Activated naive CD4-positive, alpha-beta T cell treated with anti-CD3 and anti-CD28 coated beads, Interleukin-2, amount 50 U/mL, for 72 hours (primary cell): ENCODE results near the gene AFAP1. TPM values are rescaled to one million over a fixed set of nuclear protein-coding genes. Genes with fewer than 3 reads are reported as not detected.

Experiments
- ATAC-seq, 2 donors: fragments of 150-1000 bp; cut with Tn5 transposase; 2 replicates each; pipeline ENCODE4 v1.10.0; 2021; ENCODE audit warnings: mild to moderate bottlenecking in 2 of 2, moderate library complexity in 2 of 2
- DNase-seq, 2 donors: peaks; one replicate each; pipeline ENCODE4 v3.0.0; 2021 to 2022; ENCODE audit warnings: low spot score in 2 of 2
- H3K27ac Mint-ChIP-seq, 2 donors: one replicate each; pipeline ENCODE4 v1.8.0; 2022; ENCODE audit warnings: mild to moderate bottlenecking in 2 of 2, mixed read lengths in 2 of 2
- H3K36me3 Mint-ChIP-seq, 2 donors: one replicate each; pipeline ENCODE4 v1.8.0; 2022; ENCODE audit warnings: mixed read lengths in 2 of 2
- H3K9me3 Mint-ChIP-seq, 2 donors: one replicate each; pipeline ENCODE4 v1.8.0; 2022; ENCODE audit warnings: mixed read lengths in 2 of 2
- total RNA-seq, 2 donors: library from RNA; stranded (reverse); gene quantifications; one replicate each; pipeline ENCODE4 v1.2.3, GENCODE V29; 2022

AFAP1 gene
- total RNA-seq, 2 donors from 2014 or later, result 10.2 to 41.9 TPM

DNA sequence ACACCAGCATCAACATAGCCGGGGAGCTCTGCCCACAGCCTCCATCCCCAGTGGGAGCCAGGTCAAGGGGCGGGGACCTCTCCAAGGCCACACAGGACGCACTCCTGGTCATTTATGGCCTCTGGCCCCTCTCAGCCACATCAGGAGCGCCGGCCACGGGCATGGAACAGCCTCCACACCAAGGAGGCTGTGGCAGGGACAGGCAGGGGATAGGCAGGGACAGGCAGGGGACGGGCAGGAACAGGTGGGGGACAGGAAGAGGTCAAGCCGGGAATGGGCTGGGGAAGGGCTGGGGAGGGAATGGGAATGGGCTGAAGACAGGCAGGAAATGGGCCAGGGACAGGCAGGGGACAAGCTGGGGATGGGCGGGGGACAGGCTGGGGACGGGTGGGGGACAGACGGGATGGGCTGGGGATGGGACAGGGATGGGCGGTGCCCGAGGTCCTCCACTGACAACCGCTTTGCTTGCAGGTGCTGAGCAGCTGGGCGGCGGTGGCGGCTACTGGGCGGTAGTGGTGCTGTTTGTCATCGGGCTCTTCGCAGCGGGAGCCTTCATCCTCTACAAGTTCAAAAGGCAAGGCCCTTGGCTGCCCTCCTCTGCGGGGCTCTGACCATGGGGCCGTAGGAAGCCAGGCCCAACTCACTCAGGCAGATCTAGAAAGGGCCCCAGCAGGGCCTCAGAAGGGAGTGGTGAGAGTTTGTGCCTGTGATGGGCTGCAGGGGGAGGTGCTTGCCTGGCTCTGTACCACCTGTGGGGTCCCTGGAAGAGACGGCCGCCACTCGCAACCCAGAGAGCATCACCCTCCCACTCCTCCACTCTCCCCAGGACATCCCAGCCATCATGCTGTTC is 205.6 kb downstream of the AFAP1 start:
- Mint-ChIP-seq H3K36me3 (no peaks in the 10 kb centered on the region), H3K27ac (no peak overlapping the region), H3K9me3 (no peaks in the 10 kb centered on the region)
- ATAC-seq (peak in 1 of 2 donors; percentile 16), DNase-seq (no peak)

DNA sequence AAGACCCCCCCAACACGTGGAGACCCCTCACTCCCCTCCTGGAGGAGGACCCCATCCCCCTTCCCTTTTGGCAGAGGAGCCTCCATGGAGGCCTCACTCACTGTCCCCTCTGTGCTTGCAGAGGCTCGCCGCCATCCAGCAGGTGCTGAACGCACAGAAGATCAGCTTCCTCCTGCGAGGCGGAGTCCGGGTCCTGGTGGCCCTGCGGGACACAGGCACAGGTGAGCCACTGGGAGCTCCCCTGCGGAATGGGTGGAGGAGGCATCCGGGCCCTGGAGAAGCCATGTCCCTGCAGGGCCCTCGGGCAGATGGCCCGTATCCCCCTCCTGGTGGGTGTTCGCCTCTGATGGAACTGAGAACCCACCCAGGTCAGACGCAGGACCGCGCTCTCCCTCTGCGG is 206.5 kb downstream of the AFAP1 start:
- no peak for ATAC-seq
- Mint-ChIP-seq H3K27ac (no peak overlapping the region), H3K9me3 (no peaks in the 10 kb centered on the region), H3K36me3 (no peaks in the 10 kb centered on the region)
- no peak for DNase-seq

DNA sequence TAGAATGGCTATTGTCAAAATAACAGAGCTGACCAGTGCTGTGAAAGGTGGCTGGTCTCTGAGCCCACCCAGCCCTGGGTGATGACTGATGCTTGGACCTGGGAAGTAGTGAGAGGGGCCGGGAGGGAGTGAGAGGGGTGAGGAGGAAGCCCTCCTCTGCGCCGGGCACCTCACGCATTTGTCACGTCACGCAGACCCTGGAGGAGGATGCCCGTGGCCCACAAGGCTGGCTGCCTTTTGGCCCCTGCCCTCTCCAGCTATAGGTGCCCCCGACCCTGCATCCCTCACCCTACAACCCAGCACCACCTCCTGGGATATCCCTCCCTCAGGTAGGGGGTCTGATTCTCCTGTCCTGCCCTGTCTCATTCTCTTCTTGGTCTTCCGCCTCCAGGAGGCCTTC is 207.4 kb downstream of the AFAP1 start:
- DNase-seq, result no peak
- no peak for ATAC-seq
- Mint-ChIP-seq H3K27ac (no peak overlapping the region), H3K36me3 (no peaks in the 10 kb centered on the region), H3K9me3 (no peaks in the 10 kb centered on the region)

DNA sequence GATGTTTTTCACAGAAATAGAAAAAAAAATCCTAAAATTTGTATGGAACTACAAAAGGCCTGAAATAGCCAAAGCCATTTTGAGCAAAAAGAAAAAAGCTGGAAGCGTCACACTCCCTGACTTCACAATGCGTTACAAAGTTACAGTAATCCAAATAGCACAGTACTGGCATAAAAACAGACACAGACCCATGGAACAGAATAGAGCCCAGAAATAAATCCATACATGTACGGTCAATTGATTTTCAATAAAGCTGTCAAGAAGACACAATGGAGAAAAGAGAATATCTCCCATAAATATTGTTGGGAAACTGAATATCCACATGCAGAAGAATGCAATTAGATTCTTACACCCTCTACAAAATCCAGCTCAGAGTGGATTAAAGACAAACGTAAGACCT is 208.2 kb downstream of the AFAP1 start:
- ATAC-seq (no peak), DNase-seq (no peak)
- H3K27ac Mint-ChIP-seq, result no peak overlapping the region
- H3K9me3 Mint-ChIP-seq, result no peaks in the 10 kb centered on the region
- no peaks in the 10 kb centered on the region for H3K36me3 Mint-ChIP-seq

DNA sequence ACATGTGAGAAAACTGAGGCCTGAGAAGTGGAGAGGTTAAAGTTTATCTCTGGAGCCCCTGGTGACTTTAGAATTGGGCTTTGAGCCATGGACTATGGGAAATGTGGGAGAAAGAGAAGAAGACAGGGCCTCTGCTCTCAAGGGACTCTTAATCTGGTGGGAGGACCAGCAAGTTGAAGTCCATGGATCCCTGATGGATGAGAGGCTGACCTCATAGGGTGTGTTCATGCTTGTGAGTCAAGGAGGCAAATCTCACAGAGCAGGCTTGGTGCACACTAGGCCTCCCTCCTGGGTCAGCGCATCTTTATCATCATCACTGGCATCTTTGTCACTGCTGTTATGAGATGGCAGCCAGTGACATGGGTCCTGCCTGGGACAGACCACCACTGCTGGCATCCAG is 211.9 kb downstream of the AFAP1 start:
- Mint-ChIP-seq H3K36me3 (no peaks in the 10 kb centered on the region), H3K27ac (no peak overlapping the region), H3K9me3 (peaks cover 9 to 10% of the 10 kb centered on the region in 2 donors)
- ATAC-seq (no peak), DNase-seq (no peak)

DNA sequence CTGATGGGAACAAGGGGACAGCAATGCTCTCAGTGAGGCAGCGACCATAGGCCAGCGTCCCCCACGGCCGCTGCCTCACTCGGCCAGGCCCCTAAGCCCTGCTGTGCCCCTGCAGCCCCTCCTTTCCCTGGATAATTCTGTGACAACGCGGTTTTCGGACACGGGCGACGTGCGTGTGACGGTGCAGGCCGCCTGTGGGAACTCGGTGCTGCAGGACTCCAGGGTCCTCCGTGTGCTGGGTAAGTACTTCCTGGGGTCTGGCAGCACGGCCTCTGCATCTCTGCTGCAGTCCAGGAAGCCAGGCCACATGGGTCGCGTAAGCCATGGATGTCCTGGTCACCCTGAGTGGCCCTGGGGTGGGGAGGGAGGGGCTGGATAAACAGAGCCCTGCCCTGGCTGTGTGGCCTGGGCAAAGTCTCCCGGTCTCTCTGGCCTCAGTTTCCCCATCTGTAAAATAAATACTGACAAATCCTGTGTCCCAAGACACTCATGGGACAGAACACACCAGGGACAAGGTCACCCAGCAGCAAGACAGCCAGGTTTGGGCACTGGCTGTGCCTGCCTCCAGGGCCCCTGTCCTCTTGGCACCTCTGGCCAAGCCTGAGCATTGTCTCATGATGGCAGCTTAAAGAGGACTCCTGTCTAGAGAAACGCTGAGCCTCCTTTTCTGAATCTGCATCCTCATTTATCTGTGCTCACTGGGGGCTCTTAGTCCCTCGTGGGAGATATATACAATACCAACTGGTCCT is 212.8 kb downstream of the AFAP1 start:
- Mint-ChIP-seq H3K36me3 (no peaks in the 10 kb centered on the region), H3K27ac (no peak overlapping the region), H3K9me3 (peaks cover 9 to 10% of the 10 kb centered on the region in 2 donors)
- ATAC-seq (no peak), DNase-seq (no peak)

DNA sequence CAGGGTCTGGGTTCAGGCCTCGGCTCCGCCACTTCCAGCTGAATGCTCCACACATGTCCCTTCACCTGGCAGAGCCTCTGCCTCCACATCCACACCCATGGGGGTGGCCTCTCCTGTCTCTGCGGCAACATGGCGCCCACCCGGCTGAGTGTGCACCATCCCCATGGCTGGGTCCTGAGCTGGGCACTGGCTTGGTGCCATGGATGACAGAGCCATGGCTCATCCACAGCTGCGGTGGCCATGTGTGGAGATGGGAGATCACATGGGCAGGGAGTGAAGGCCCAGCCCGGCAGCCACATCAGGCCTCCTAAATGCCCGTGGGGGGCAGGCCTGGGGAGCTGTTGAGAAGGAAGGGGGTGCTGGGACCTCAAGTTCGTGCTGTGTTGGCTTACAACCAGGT is 213.7 kb downstream of the AFAP1 start:
- Mint-ChIP-seq H3K36me3 (no peaks in the 10 kb centered on the region), H3K9me3 (peaks cover 9 to 10% of the 10 kb centered on the region in 2 donors), H3K27ac (no peak overlapping the region)
- ATAC-seq (no peak), DNase-seq (no peak)

DNA sequence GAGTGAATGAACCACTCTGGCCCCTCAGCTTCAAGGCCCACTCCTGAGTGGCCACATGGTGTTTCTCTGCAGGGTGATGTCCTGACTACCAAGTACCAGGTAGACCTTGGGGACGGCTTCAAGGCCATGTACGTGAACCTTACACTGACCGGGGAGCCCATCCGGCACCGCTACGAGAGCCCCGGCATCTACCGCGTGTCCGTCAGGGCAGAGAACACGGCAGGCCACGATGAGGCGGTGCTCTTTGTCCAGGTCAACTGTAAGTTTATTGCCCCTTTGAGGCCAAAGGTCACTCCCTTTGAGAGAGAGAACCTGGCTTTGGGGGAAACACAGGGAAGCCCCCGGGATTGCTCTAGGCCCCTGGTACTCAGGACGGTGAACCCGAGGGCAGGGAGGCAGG is 216.0 kb downstream of the AFAP1 start:
- Mint-ChIP-seq H3K27ac (peak overlapping the region in 1 of 2 donors; percentile 56), H3K36me3 (no peaks in the 10 kb centered on the region), H3K9me3 (peaks cover 9 to 10% of the 10 kb centered on the region in 2 donors)
- no peak for DNase-seq
- no peak for ATAC-seq

DNA sequence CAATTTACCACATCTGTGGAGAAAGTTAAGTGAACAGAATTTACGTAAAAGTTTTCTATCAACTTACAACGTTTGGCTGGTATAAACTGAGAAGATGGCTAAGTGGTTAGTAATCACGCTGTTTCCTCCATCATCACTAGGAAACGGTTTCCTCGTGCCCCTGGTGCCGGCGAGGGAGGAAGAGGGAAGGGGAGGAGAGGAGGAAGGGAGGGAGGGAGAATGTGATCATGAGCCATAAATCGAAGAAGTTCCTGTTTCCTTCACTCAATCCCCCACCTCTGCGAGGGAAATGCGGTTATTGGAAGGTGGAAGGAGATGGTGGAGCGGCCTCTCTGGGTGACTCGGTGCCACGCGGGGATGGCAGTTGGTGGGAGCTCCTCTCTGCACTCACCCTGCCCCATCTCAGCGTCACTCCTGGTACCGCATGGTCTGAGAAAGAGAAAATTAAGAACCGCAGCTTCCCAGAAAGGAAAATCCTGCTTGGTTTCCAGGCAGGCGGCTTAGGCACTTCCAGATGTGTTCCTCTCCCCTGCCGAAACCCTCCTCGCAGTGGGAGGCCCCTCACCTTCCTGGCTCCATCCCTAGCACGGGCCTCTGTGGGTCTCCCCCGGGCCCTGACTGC is 216.8 kb downstream of the AFAP1 start:
- H3K27ac Mint-ChIP-seq, result peak overlapping the region in 1 of 2 donors; percentile 56
- ATAC-seq, result no peak
- peaks cover 9 to 10% of the 10 kb centered on the region in 2 donors for H3K9me3 Mint-ChIP-seq
- no peak for DNase-seq
- H3K36me3 Mint-ChIP-seq, result no peaks in the 10 kb centered on the region

DNA sequence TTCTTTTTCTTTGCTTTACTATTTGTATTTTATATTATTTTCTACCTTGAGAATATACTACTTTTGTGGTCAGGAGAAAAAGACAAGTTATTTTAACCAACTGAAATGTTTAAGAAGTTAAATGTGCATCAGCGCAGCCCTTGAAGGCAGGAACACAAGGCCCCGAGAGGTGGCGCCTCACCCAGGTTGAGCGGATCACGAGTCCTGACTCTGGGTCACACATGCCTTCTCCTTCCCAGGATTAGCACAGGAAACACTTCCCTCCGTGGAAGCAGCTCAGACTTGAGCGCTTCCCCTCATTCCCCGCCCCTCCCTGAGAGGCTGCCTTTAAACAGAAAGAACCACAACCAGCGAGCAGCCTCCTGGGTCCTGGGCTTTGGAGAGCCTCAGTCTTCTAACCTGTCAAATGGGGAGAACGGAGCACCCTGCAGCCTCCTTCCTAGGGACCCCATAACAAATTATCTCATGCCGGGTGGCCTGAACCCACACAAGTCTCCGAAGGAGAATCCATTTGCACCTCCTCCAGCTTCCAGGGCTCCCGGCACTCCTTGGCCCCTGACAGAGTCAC is 217.6 kb downstream of the AFAP1 start:
- H3K27ac Mint-ChIP-seq, result no peak overlapping the region
- H3K36me3 Mint-ChIP-seq, result no peaks in the 10 kb centered on the region
- H3K9me3 Mint-ChIP-seq, result peaks cover 9 to 10% of the 10 kb centered on the region in 2 donors
- no peak for DNase-seq
- ATAC-seq, result no peak

DNA sequence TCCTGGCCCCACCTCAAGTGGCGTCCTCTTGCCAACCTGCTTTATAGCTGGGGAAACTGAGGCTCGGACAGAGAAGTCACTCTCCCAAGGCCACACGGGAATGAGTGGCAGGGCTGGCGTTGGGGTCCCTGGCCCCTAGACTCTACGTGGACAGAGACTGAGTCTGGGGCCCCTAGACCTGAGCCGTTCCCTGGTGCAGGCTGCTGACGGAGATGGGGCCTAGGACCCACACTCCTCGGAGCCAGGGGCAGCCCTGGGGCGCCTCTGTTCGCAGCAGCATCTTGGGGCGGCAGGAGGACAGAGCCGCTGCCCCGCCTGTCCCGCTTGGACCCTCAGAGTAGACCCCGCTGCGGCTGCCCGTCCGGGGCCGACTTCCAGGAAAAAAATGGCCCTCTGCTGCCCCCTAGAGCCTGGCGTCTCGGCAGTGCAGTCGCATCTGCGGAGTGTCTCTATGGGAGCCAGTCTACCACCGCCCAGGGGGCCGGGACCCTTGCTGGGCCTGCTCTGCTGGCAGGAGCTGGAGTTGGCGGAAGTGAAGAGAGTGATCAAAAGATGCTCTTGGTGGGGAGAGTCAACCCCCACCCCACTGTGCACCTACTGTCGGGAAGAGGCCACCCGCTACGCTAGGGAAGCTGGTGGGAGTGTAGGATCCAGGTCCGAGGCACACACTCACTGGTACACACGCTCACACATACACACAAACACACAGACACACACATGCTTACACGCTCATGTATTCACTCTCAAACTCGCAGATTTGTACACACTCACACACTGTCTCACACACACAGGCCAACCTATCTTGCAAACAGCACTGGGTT is 220.1 kb downstream of the AFAP1 start:
- peak in 1 of 2 donors; percentile 74 for DNase-seq
- ATAC-seq, result peak; percentile 69 to 81
- H3K36me3 Mint-ChIP-seq, result no peaks in the 10 kb centered on the region
- peaks cover 6 to 8% of the 10 kb centered on the region in 2 donors for H3K9me3 Mint-ChIP-seq
- no peak overlapping the region for H3K27ac Mint-ChIP-seq

DNA sequence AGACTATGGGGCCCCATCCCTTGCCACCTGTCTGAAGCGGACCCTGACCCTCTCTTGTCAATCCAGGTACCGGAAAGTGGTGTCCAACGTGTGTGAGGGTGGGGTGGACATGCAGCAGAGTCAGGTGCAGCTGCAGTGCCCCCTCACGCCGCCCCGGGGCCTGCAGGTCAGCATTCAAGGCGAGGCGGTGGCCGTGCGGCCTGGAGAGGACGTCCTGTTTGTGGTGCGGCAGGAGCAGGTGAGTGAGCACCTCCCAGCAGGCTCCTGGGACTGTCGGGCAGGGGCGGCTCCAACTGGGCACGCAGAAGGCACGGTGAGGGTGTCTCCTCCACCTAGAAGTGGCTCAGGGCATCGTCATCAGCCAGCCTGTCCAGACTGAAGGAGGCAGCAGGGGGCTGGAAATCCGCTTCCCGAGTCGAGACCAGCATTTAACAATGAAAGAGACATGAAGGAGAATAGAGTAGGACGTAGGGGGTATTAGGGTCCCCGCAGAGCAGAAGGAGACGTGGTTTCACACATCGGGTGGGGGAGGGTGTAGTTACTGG is 221.6 kb downstream of the AFAP1 start:
- H3K36me3 Mint-ChIP-seq, result no peaks in the 10 kb centered on the region
- H3K9me3 Mint-ChIP-seq, result no peaks in the 10 kb centered on the region
- no peak for DNase-seq
- no peak for ATAC-seq
- H3K27ac Mint-ChIP-seq, result no peak overlapping the region

DNA sequence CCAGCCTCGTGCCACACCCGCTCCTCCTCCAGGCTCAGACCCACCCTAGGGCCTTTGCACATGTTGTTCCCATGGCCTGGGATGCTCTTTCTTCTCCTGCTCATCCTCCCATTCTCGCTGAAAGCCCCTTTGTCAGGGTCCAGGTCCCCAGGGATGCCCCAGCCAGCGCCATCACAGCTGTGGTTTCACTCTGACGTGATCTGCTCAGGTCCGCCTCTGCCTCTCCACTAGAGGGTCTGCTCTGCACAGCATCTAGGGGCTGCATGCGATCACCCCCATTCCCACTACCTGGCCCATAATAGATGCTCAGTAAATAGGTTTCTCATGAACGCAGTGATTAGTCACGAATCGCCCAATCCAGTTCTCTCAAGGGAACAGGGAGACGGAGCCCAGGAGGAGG is 222.5 kb downstream of the AFAP1 start:
- Mint-ChIP-seq H3K9me3 (no peaks in the 10 kb centered on the region), H3K27ac (no peak overlapping the region), H3K36me3 (no peaks in the 10 kb centered on the region)
- DNase-seq, result no peak
- no peak for ATAC-seq

DNA sequence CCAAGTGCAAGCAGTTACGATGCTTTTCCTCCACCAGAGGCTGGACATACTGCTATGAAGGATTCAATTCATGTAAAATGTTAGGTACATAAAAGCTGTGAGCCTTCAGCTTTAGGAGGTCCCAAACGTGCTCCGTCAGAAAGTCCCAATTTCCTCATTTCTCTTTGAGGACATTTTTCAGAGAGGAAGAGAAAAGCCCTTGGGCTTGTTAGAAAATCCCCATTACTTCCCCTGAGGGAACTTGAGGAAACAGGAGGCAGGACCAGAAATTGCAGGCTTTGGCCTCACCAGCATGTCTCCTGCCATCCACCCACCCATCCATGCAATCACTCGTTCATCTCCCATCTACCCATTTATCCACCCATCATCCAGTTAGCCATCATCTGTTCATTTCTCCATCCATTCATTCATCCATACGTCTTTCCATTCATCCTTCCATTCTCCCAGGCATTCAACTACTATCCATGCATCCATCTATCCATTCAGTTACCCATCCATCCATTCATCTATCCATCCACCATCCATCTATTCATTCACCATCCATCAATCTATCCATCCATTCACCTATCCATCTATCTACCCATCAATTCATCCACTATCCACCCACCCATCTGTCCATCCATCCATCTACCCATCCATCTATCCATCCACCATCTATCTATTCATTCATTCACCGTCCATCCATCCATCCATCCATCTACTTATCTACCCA is 223.5 kb downstream of the AFAP1 start:
- DNase-seq (no peak), ATAC-seq (no peak)
- no peaks in the 10 kb centered on the region for H3K36me3 Mint-ChIP-seq
- H3K9me3 Mint-ChIP-seq, result no peaks in the 10 kb centered on the region
- H3K27ac Mint-ChIP-seq, result no peak overlapping the region

DNA sequence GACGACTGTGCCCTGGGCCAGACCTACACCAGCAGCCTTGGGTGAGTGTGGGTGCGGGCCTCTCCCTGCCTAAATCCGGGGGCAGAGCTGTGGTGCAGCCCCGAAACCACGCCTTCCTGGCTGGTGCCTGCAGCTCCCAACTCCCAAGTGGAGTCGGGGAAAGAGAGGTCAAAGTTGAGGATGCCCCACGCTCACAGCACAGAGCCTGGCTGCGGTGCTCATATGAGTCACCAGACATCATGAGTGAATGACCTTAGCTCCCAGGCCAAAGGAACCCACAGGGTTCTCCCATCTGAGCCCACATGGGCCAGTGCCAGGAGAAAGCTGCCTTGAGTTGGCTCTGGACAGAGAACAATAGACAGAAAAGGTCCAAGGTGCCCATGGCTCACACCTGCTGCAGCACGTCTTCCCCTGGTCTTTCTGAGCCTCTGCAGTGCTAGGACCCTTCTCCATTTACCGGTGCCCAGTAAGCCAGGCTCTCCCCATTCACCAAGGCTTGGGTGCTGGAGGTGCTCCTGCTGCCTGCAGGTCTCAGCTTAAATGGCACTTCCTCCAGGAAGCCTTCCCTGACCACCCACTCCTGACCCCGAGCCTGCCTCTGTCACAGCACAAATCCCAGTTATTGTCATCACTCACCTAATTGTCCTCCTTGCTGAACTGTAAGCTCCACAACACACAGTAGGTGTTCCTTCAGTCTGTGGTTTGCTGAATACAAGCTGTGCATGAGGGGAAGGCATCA is 224.2 kb downstream of the AFAP1 start:
- Mint-ChIP-seq H3K36me3 (no peaks in the 10 kb centered on the region), H3K9me3 (no peaks in the 10 kb centered on the region), H3K27ac (no peak overlapping the region)
- DNase-seq, result no peak
- ATAC-seq, result no peak
